Measurements from ENCODE around the gene ARFIP1.

DNA sequence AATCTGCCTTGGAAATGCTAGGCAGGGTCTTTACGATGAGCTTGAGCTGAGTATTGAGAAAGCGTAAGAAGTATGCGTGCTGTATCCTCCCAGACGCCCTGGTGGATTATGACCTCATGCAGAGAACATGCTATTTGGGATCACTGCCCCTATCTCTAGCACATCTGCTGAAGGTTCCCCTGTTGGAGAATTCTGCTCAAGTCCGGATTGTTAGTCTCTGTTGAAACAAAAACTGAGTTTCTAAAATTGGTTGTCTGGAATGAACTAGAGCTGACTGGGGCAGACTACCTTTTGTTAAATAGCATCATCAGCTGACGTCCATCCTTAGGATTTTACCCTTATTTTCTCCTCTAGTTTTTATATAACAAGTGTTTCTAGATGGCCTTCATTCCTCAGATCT, 163.9 kb downstream of the ARFIP1 start:
- no peak for TF ChIP-seq GATA2 (IDR thresholded peaks at IDR 0.05; ENCODE audit: low read depth, low read length)
- TF ChIP-seq GATA3 (IDR thresholded peaks at IDR 0.05; ENCODE audit: low read depth, low read length), result no peak
